HG02798 (cell line): ENCODE data around the gene ZBTB42.

Source experiments
- ATAC-seq: cut with Tn5 transposase; IDR thresholded peaks from one replicate; pipeline ENCODE4 v1.9.1; 2021; ENCODE audit warnings: mild to moderate bottlenecking; ENCODE audit not compliant: unreplicated experiment, poor library complexity

Gene ZBTB42

DNA sequence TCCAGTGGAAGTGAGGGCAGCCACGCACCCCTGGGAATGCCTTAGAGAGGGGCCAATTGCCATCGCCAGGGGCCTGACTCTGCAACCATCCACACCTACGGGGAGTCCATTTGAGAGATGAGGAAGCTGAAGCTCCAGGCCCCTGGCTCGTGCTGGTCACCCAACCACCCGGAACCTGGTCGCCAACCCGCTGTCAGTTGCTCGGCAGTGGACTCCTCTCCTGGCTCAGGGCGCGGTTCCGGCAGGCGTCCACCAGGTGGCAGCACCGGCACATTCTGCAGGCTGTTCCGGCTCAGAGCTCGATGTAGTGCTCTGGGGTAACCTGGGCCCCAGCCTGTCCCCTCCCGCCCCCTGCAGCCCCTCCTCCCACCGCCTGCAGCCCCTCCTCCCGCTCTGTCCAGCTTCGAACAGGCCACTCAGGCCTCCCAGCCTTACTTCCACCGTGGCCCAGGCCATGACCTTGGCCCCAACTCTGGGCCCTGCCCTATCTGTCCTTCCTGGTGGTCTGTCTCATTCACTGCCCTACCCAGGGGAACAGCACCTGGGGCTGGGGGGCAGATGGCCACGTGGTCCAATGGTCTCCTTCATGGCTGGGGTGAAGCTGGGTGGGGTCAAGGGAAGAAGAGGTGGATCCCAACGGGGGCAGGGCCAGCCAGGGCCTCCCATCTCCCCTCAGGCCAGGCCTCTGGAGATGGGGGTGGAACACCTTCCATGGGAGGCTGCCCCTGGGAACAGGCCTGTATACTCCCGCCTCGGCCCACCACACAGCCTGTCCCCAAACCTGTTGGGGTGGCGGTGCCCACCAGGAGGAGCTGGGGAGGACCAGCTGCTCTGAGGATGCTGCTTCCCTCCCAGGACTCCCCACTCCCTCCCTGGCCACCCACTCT is 32.2 kb upstream of the ZBTB42 start:
- ATAC-seq, result peak; percentile 76

DNA sequence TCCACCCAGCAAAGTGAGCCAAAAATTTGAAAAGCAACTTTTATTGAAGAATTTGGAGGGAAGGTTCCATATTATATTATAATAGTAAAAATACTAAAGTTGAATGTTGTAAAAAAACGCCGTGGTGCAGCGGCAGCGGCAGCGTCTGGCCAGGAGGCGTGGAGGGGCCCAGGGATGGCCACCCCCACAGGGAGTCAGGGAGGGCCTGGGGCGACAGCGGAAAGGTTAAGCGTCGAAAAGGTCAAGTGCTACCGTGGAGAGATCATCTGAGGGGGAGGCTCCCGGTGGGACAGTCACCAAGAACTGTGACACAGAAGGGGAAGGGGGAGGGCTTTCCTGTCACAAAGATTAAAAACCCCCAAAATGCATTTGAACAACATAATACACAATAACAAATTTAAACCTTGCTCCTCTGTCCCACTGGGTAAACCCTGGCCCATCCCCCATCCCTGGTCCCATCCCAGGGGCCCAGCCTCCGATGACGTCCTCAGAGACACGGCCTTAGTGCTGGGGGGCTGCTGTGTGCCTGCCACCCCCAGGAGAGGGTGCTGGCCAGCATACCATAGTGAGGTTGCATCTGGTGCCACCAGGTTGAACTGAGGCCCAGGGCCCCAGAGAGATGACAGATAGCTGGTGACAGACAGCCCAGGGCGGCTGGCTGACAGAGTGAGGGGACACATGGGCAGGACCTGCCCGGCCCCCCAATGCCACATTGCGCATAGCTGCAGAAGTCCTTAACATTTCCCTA is 31.4 kb upstream of the ZBTB42 start:
- ATAC-seq, result no peak

DNA sequence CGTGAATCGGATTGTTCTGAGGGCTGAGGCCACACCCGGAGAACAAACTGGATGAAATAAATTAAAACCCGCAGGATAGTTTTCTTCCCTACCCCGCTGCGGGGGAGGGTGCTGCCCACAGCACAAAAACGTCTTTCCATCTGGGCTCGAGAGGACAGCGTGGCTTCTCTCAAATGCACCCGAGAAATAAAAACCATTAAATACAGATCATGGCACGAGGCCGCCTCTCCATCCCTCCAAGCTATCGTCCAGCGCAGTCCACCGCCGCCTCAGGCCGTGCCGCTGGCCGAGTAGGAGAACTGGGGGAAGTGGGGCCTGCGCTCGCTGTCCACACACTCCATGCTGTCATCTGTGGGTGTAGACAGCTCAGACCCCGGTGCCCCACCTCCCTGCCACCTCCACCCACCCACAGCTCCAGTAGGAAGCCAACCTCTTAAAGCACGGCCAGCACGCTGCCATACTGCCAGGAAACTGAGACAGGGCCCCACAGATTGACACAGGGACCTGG is 30.8 kb upstream of the ZBTB42 start:
- no peak for ATAC-seq

DNA sequence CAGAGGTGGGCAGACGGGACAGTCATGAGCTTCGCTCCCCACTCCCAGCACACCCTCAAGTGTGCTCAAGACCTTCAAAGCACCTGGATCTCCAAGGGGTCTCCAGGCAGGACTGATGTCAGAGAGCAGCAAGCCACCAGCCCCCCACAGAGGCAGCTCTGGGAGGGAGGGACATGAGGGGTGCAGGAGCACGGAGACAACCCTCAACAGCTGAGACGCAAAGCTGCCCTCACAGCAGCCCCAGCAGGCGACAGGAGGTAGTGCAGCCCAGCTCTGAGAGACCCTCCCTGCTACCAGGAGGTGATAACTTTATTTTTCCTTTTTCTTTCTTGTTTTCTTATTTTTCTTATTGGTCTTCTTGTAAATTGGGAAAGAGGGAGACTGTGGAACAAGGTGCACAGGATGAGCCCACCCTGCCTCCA is 30.0 kb upstream of the ZBTB42 start:
- ATAC-seq, result no peak

DNA sequence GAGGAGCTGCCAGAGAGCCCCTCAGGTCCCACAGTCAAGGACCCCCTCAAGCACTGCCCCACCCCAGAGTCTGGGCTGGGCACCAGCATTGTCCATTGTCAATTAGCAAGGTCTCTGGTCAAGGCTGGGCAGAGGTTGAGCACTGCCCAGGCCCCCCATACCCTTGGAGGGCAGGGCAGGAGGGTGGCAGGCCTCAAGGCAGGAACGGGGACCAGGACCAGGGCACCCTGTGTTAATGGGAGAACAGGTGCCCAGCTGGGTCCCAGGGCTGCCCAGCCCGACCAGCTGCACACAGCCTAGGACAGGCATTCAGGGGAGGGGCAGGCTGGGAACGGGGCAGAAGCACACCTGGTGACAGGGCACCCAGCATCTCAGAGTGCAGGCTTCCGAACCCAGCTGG is 29.5 kb upstream of the ZBTB42 start:
- no peak for ATAC-seq

DNA sequence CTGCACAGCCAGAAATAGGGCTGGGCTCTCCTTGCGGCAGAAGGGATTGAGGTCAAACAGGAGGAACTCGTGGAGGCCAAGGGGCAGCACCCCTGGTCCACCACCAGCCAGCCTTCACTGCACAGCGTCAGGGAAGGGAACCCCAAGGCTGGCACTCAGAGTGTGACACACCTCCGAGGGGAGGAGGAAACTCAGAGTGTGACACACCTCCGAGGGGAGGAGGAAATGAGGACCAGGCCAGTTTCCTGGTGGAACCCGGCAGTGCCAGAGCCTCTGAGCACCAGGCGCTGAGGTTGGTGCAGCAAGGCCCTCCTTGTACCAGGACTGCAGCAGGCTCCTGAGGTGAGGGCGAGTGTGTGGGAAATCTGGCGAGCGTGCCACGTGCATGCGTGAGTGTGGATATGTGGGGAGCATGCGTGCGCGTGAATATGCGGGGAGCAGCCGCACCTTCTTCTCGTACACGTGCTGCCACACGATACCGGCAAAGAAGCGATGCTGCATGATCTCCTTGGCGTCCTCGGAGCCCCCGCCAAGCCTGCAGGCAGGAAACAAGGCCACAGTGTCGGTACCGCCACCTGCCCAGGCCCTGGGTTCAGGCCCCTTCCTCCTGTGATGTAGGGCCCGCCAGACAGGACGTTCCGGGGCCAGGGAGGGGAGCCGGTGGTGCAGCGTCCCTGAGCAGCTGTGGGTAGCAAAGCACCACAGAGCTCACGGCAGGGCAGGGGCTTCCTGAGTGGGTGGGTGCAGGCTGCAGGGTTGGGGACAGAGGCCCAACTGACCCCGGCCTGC is 28.8 kb upstream of the ZBTB42 start:
- ATAC-seq, result no peak

DNA sequence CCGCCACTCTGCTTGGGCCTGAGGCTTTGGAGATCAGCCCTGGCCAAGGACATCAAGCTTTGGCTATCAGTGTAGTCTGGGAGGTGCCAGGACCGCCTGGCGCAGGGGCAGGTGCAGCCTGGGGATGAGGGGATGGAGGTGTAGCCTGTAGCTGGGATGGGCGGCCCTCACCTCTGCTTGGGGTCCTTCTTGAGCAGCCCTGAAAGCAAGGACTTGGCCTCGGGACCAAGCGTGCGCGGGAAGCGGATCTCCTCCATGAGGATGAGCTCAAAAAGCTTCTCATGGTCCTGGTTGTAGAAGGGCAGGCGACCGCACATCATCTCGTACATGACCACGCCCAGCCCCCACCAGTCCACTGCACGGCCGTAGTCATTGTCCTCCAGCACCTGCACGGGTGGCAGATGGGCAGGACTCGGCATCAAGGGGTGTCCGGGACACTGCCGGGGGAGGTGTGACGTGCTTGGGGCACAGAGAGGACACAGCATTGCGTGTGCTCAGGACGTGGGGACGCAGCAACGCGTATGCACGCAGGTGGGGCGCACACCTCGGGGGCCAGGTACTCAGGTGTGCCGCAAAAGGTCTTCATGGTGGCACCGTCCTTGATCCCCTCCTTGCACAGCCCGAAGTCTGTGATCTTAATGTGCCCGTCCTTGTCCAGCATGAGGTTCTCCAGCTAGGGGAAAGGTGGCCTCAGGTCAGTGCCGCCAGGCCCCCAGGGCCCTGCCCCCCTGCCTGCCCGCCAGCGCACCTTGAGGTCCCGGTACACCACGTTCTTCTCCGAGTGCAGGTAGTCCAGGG is 28.0 kb upstream of the ZBTB42 start:
- ATAC-seq, result no peak

DNA sequence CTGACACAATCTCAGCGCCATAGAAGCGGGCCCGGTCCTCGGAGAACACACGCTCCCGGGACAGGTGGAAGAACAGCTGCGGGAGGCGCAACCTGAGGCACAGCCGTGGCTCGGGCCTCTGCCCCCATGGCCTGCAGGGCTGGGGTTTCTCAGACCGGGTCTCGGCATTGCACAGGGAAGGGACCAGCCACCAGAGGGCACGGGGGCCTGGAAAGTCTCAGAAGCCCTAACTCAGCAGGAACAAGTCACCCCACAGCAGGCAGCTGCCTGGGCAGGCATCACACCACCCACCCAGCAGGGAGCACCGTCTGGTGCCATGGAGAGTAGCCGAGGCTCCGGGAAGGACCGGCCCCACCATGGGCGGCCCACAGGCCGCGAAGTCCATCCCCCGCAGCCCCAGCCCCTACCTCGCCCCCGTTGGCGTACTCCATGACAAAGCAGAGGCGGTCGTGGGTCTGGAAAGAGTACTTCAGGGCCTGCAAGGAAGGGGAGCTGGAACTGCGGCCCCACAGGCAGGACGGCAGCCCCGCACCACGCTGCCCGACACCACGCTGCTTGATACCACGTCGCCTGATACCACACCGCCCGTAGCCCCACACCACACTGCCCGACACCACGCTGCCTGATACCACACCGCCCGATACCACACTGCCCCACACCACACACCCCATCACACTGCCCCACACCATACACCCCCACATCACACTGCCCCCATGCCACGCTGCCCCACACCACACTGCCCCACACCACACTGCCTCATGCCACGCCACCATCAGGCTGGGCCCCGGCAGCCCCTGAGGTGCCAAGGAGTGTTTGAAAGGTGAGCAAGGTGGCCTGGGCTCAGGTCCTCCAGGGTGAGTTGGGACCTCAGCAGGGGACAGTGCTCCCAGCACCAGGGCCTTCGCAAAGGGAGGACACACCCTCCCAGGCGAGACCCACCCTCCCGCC is 27.1 kb upstream of the ZBTB42 start:
- no peak for ATAC-seq

DNA sequence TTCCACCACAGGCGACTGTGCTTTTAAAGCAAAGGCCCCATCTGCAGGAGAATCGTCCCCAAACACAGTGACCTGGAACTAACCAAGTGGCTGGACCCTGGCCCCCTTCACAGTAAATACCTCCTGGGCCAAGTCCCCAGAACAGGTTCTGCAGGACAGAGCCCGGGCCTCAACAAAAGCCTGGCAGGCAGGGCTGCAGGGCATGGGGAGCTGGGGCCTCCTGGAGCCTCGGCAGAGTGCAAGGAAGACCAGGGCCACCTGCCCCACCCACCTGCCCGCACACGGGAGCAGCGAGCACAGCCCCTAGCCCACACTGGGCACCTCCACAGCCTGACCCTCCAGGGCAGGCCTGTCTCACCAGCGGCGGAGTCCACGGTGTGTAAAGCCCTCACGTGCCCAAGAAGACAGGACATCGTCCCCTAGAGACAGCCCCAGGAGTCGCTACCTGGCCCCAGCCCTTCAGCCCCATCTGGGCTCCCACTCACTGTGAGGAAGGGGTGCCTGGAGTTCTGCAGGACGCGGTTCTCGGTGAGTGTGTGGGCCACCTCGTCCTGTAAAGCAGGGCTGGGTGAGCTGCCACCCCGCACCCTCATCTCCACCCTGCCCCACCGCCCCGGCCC is 26.3 kb upstream of the ZBTB42 start:
- no peak for ATAC-seq

DNA sequence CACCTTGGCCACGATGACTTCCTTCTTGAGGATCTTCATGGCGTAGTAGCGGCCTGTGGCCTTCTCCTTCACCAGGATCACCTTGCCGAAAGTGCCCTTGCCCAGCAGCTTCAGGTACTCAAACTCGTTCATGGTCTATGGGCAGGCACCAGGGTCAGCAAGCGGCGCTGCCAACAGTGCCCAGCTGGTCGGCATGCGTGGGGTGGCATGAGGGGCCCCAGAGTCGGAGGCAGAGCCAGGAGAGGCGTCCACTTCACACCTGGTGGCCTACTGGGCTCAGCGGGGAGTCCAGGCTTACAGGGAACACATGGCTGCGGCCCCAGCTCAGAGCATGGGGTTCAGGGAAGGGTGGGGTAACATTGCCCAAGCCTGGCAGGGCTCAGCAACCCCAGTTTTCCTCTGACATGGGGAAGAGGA is 25.8 kb upstream of the ZBTB42 start:
- ATAC-seq, result no peak

DNA sequence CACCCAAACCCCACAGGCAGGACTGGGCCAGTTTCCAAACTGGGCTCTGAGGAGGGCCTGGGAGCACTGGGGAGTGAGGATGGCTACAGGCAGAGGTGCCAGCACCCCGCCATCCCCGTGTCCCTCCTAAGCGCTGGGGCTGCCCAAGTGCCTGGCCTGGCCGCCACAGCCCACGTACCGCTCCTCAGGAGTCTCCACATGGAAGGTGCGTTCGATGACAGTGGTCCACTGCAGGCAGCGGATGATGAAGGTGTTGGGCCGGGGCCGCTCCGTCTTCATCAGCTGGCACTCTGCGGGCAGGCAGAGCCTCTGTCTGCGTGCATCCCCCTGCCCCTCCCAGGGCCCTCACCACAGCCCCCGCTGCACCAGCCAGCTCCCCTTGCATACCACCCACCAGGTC is 24.4 kb upstream of the ZBTB42 start:
- ATAC-seq, result no peak

DNA sequence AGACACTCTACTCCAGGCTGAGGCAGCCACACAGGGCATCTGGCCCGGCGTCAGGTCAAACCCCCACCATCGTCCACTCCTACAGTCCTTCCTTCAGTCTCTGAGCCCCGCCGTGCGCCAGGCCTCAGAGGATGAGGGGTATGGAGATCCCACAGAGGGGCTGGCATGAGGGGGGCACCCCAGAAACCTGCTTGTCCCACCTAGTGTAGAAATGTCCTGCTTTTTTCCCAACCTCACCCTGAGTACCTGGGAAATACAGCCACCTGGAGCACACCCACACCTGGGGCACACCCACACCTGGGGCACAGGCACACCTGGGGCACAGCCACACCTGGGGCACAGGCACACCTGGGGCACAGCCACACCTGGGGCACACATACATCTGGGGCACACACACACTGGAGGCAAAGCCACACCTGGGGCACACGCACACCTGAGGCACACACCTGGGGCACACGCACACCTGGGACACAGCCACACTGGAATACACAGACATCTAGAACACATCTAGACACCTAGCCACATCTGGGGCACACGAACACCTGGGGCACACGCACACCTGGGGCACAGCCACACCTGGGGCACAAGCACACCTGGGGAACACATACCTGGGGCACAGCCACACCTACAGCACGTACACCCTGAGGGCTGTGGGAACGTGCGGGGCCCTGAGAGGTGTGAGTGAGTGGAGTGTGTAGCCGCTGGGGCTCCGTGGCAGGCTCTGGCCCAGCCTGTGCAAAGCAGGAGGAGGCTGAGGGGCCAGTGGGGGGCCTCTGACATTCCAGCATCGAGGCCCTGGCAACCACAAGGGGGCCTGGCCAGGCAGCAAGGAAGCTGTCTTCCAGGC is 23.7 kb upstream of the ZBTB42 start:
- ATAC-seq, result no peak

DNA sequence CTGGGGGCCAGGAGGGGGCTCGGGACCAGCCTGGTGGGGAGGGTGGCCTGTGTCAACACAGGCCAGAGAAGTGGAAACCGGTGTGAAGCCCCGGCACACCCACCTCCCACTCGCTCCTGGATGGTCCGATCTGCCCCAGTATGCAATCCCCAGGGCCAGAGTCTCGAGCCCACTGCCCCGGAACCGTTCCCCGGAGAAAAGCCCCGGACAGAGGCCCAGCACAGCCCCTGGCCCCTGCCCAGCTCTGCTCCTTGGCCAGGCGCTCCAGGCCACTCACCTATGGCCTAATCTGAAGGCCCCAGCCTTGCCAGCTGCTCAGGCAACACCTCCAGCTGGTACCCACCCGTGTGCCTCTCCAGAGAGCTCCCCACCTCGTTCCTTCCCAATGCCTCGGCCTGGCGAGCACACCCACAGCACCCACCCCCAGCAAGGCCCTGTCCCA is 23.1 kb upstream of the ZBTB42 start:
- no peak for ATAC-seq

DNA sequence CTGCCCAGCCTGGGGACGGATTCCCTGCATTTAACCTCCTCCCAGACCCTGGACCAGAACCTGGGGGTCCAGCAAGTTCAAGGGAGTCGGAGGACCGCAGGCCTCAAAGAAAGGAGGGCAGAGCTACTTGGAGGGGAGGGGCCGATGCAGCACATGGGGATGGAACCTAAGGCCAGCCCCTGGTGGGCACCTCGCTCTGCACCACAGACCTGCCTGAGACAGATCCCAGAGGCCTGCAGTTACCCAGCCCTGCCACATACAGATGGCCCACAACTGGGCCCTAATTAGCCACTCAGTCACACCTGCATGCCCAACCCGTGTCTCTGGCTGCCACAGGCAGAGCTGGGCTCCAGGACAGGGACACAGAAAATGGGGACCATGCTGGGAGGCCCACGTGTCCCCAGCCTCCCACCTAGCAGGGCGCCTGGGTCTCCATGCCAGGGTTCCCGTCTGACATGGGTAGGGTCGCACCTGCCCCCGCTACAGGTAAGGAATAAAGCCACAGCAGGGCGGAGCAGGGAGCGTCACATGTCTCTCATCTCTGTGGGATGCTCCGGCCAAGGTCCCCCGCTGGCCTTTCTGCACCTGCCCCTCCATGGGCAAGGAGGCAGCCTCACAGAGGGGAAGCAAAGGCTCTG is 22.1 kb upstream of the ZBTB42 start:
- no peak for ATAC-seq

DNA sequence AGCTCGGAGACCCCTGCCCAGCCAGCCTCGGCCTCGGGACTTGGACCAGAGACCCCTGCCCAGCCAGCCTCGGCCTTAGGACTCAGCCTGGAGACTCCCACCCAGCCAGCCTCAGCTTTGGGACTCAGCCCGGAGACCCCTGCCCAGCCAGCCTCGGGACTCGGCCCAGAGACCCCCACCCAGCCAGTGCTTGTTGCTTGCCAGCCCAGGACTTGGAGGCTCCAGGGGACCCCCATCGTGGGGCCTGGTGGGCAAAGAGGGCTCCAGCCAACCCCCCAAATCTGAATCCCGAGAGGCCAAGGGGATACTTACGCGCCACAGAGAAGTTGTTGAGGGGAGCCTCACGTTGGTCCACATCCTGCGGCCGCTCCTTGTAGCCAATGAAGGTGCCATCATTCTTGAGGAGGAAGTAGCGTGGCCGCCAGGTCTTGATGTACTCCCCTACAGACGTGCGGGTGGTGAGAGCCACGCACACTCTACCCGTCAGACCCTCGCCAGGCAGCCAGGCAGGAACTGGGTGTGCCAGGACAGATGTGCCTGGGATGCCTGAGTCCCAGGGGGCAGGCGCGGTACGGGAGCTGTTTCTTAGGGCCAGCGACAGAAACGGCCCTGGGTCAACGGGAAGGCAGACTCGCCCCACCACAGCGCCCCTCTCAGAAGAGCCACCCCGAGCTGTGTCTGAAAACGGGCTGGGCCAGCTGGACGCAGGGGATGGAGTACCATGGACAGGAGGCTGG is 21.0 kb upstream of the ZBTB42 start:
- ATAC-seq, result no peak

DNA sequence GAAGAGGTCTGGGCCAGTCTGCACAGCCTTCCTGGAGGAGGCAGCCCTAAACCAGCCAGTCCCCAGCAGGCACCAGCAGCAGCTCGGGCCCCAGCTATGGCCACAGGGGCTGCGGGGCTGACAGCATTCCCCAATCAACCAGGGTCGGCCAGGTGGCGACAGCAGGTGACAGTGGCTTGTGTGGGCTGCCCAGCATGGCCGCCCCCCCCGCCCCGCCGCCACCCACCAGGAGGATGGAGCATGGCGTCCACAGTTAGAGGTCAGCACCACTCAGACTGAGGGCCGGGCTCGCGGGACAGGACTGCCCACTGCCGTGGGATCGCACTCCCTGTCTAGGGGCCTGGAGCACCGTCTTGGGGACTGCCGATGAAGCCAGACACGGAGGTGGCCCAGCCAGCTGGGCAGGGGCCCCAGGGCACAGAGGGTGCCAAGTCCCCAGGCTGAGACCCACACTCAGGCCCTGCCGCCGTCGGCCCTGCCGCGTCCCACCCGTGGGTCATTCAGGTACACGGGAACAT is 20.3 kb upstream of the ZBTB42 start:
- no peak for ATAC-seq
